NCI-H2196 treated with DMSO at 0.1 percent for 48 hours (cell line): ENCODE data around the gene ACAP2.
"Not testable (repeated sequence)": the region's sequence is repeated elsewhere in the genome, so short reads cannot be mapped to it uniquely, and the experiment has no call there.

Experiments used
- DNase-seq: peaks from one replicate; lab custom pipeline; 2025; ENCODE audit not compliant: unreplicated experiment; lab: John Stamatoyannopoulos, UW

ACAP2 gene

GRCh38 chr3:195442573-195443390 lies at the start of gene ACAP2:
TSS of gene ACAP2 (minus strand) at chr3:195443020. CDS start at chr3:195442847, 173 bp downstream.
- peak; percentile 100 for DNase-seq

- DNase-seq, result no peak
Observed at GRCh38 chr3:195475614-195476013, 32.8 kb upstream of the ACAP2 start.

GRCh38 chr3:195475116-195475515 lies 32.3 kb upstream of the ACAP2 start:
- not testable (repeated sequence) for DNase-seq

GRCh38 chr3:195468841-195469240 lies 26.0 kb upstream of the ACAP2 start:
- DNase-seq, result no peak

GRCh38 chr3:195468391-195468776 lies 25.6 kb upstream of the ACAP2 start:
- no peak for DNase-seq

GRCh38 chr3:195467641-195468390 lies 25.0 kb upstream of the ACAP2 start:
- no peak for DNase-seq

- no peak for DNase-seq
Observed at GRCh38 chr3:195466251-195466650, 23.4 kb upstream of the ACAP2 start.

GRCh38 chr3:195462922-195463321 lies 20.1 kb upstream of the ACAP2 start:
- DNase-seq, result not testable (repeated sequence)

GRCh38 chr3:195462308-195462610 lies 19.4 kb upstream of the ACAP2 start:
- no peak for DNase-seq

- DNase-seq, result no peak
Observed at GRCh38 chr3:195461594-195462307, 18.9 kb upstream of the ACAP2 start.

GRCh38 chr3:195460091-195460713 lies 17.4 kb upstream of the ACAP2 start:
- no peak for DNase-seq

GRCh38 chr3:195458316-195458717 lies 15.5 kb upstream of the ACAP2 start:
- no peak for DNase-seq

GRCh38 chr3:195455789-195456188 lies 13.0 kb upstream of the ACAP2 start:
- no peak for DNase-seq

GRCh38 chr3:195453236-195453635 lies 10.4 kb upstream of the ACAP2 start:
- DNase-seq, result no peak

GRCh38 chr3:195451373-195452015 lies 8.7 kb upstream of the ACAP2 start:
- peak; percentile 81 for DNase-seq

GRCh38 chr3:195450731-195451229 lies 8.0 kb upstream of the ACAP2 start:
- peak; percentile 71 for DNase-seq

- DNase-seq, result no peak
Observed at GRCh38 chr3:195448205-195448875, 5.5 kb upstream of the ACAP2 start.

- DNase-seq, result no peak
Observed at GRCh38 chr3:195447201-195447600, 4.4 kb upstream of the ACAP2 start.

- DNase-seq, result no peak
Observed at GRCh38 chr3:195446359-195446758, 3.5 kb upstream of the ACAP2 start.

- DNase-seq, result no peak
Observed at GRCh38 chr3:195445885-195446284, 3.1 kb upstream of the ACAP2 start.
